H9 (cell line): Measurements from ENCODE around the gene PSMB5. TPM values are rescaled to one million over a fixed set of nuclear protein-coding genes. Genes with fewer than 3 reads are reported as not detected.

Experiments used
- DNase-seq: peaks from one replicate; pipeline ENCODE4 v3.0.0-alpha.2; 2017
- H2AFZ ChIP-seq: one replicate; pipeline ENCODE4 v1.6.1; 2013; ENCODE audit warnings: mild to moderate bottlenecking, low read length, control low read depth, moderate library complexity
- H2AK5ac ChIP-seq: 2 replicates; pipeline ENCODE4 v1.6.1; 2013; ENCODE audit warnings: low read length, control low read depth, mixed read lengths; ENCODE audit not compliant: insufficient read length
- H2BK120ac ChIP-seq: one replicate; pipeline ENCODE4 v1.6.1; 2013; ENCODE audit warnings: low read depth, mild to moderate bottlenecking, low read length, control low read depth, inconsistent platforms; ENCODE audit not compliant: poor library complexity, severe bottlenecking
- H2BK12ac ChIP-seq: 2 replicates; pipeline ENCODE4 v1.6.1; 2013; ENCODE audit warnings: low read length, control low read depth, mixed read lengths, low read depth; ENCODE audit not compliant: insufficient read length
- H2BK15ac ChIP-seq: 2 replicates; pipeline ENCODE4 v1.6.1; 2013; ENCODE audit warnings: low read depth, low read length, control low read depth
- H2BK20ac ChIP-seq: one replicate; pipeline ENCODE4 v1.6.1; 2013; ENCODE audit warnings: low read depth, mild to moderate bottlenecking, low read length, control low read depth, inconsistent platforms; ENCODE audit not compliant: poor library complexity, severe bottlenecking
- H2BK5ac ChIP-seq: 2 replicates; pipeline ENCODE4 v1.6.1; 2013; ENCODE audit warnings: low read length, control low read depth, mixed read lengths; ENCODE audit not compliant: insufficient read length
- H3K14ac ChIP-seq: 2 replicates; pipeline ENCODE4 v1.6.1; 2013; ENCODE audit warnings: low read length, control low read depth; ENCODE audit not compliant: insufficient read depth
- H3K18ac ChIP-seq: 2 replicates; pipeline ENCODE4 v1.6.1; 2013; ENCODE audit warnings: low read depth, mild to moderate bottlenecking, mixed read lengths, low read length, control low read depth; ENCODE audit not compliant: insufficient read length
- H3K23ac ChIP-seq: 2 replicates; pipeline ENCODE4 v1.6.1; 2013; ENCODE audit warnings: low read length, control low read depth, mixed read lengths, low read depth; ENCODE audit not compliant: insufficient read length
- H3K23me2 ChIP-seq: 2 replicates; pipeline ENCODE4 v1.6.1; 2013; ENCODE audit warnings: low read depth, mild to moderate bottlenecking, mixed read lengths, low read length, control low read depth; ENCODE audit not compliant: insufficient read length, poor library complexity, severe bottlenecking
- H3K27ac ChIP-seq: 2 replicates; pipeline ENCODE4 v1.5.1; 2013; ENCODE audit warnings: low read length, control low read depth, mixed read lengths, low read depth; ENCODE audit not compliant: insufficient read length
- H3K27me3 ChIP-seq: 2 replicates; pipeline ENCODE4 v1.6.1; 2013; ENCODE audit warnings: low read length, control low read depth, inconsistent platforms; ENCODE audit not compliant: insufficient read depth
- H3K4ac ChIP-seq: 2 replicates; pipeline ENCODE4 v1.6.1; 2013; ENCODE audit warnings: low read depth, mild to moderate bottlenecking, control low read depth, inconsistent platforms, low read length, moderate library complexity
- H3K4me1 ChIP-seq: 2 replicates; pipeline ENCODE4 v1.6.1; 2013; ENCODE audit warnings: low read length, control low read depth, inconsistent platforms; ENCODE audit not compliant: insufficient read depth
- H3K4me2 ChIP-seq: 2 replicates; pipeline ENCODE4 v1.6.1; 2013; ENCODE audit warnings: low read length, control low read depth, mixed read lengths; ENCODE audit not compliant: insufficient read length, insufficient read depth
- H3K56ac ChIP-seq: 2 replicates; pipeline ENCODE4 v1.6.1; 2013; ENCODE audit warnings: low read depth, mild to moderate bottlenecking, mixed read lengths, low read length, control low read depth; ENCODE audit not compliant: insufficient read length
- H3K79me1 ChIP-seq: 2 replicates; pipeline ENCODE4 v1.6.1; 2013; ENCODE audit warnings: low read depth, mild to moderate bottlenecking, moderate library complexity, low read length, control low read depth, inconsistent platforms; ENCODE audit not compliant: insufficient read depth, poor library complexity, severe bottlenecking
- H3K79me2 ChIP-seq: 2 replicates; pipeline ENCODE4 v1.6.1; 2013; ENCODE audit warnings: low read length, control low read depth, inconsistent platforms; ENCODE audit not compliant: insufficient read depth
- H3K9ac ChIP-seq: 2 replicates; pipeline ENCODE4 v1.6.1; 2013; ENCODE audit warnings: low read length, control low read depth, mixed read lengths; ENCODE audit not compliant: insufficient read length; ENCODE audit errors: extremely low read depth
- H3K9me3 ChIP-seq: one replicate; pipeline ENCODE4 v1.6.1; 2013; ENCODE audit warnings: low read depth, low read length, inconsistent platforms; ENCODE audit not compliant: control insufficient read depth
- H3T11ph ChIP-seq: one replicate; pipeline ENCODE4 v1.6.1; 2013; ENCODE audit warnings: mild to moderate bottlenecking, low read length, control low read depth, inconsistent platforms
- H4K20me1 ChIP-seq: one replicate; pipeline ENCODE4 v1.6.1; 2013; ENCODE audit not compliant: control insufficient read depth, insufficient read length, insufficient read depth
- H4K5ac ChIP-seq: 2 replicates; pipeline ENCODE4 v1.6.1; 2013; ENCODE audit warnings: low read depth, mild to moderate bottlenecking, mixed read lengths, low read length, control low read depth; ENCODE audit not compliant: insufficient read length
- H4K8ac ChIP-seq: replicated peaks from 2 replicates; pipeline ENCODE4 v1.6.1; 2013; ENCODE audit warnings: low read length, control low read depth, mixed read lengths, low read depth; ENCODE audit not compliant: insufficient read length
- H4K91ac ChIP-seq: 2 replicates; pipeline ENCODE4 v1.6.1; 2013; ENCODE audit warnings: low read depth, mild to moderate bottlenecking, moderate library complexity, mixed read lengths, low read length, control low read depth; ENCODE audit not compliant: insufficient read length
- H3K27ac Mint-ChIP-seq, 3 experiments: 2 replicates in 2 of 3; 3 replicates in 1 of 3; pipeline ENCODE4 v1.8.0; 2020 to 2021; ENCODE audit warnings: mixed read lengths in 3 of 3, mild to moderate bottlenecking in 1 of 3, moderate library complexity in 1 of 3
- H3K27me3 Mint-ChIP-seq: 2 replicates; pipeline ENCODE4 v1.8.0; 2021; ENCODE audit warnings: low read depth, mild to moderate bottlenecking, moderate library complexity, mixed read lengths
- H3K36me3 Mint-ChIP-seq, 3 experiments: 2 replicates in 2 of 3; 3 replicates in 1 of 3; pipeline ENCODE4 v1.8.0; 2020 to 2021; ENCODE audit warnings: low read depth in 3 of 3, mixed read lengths in 3 of 3; ENCODE audit not compliant: insufficient read depth in 1 of 3
- H3K4me1 Mint-ChIP-seq, 2 experiments: 2 replicates each; pipeline ENCODE4 v1.8.0; 2020; ENCODE audit warnings: mixed read lengths in 2 of 2
- H3K4me3 Mint-ChIP-seq, 2 experiments: 2 replicates in 1 of 2; 3 replicates in 1 of 2; pipeline ENCODE4 v1.8.0; 2020 to 2021; ENCODE audit warnings: mild to moderate bottlenecking in 2 of 2, mixed read lengths in 2 of 2, moderate library complexity in 1 of 2
- H3K9me3 Mint-ChIP-seq, 2 experiments: 2 replicates in 1 of 2; 3 replicates in 1 of 2; pipeline ENCODE4 v1.8.0; 2020; ENCODE audit warnings: mild to moderate bottlenecking in 2 of 2, mixed read lengths in 2 of 2, moderate library complexity in 1 of 2
- WGBS: extraction: QIAGEN DNeasy Blood & Tissue Kit; methylation state at CpG from one replicate; pipeline ENCODE4 v1.1.7; 2013; ENCODE audit warnings: missing lambda C conversion rate, low lambda C conversion rate, mixed read lengths; ENCODE audit not compliant: insufficient read length; ENCODE audit errors: extremely low coverage; 5-methylcytosine and 5-hydroxymethylcytosine counted together
- total RNA-seq: library from RNA; stranded (reverse); gene quantifications from 2 replicates; pipeline ENCODE4 v1.2.1, GENCODE V29; 2021
- TF ChIP-seq, protein P1 (sequence below): fragments of 200-600 bp; sonication (generic); conservative IDR thresholded peaks from 3 replicates; pipeline ENCODE4 v1.8.0; 2021; ENCODE audit warnings: antibody characterized with exemption, mild to moderate bottlenecking

Gene PSMB5
- total RNA-seq, 1 experiment from 2014 or later = 252 TPM

- Histone ChIP-seq H3K79me1 (no peaks in the 10 kb centered on the region), H4K8ac (no peak overlapping the region), H2AFZ (no peak overlapping the region), H3K18ac (no peak overlapping the region), H3K14ac (no peak overlapping the region), H3K56ac (no peak overlapping the region), H2BK5ac (no peak overlapping the region), H3K9ac (no peak overlapping the region), H3K23me2 (peaks cover 15% of the 10 kb centered on the region), H4K91ac (no peak overlapping the region), H3K23ac (no peak overlapping the region), H3K4ac (no peak overlapping the region), H3K4me2 (no peak overlapping the region), H4K20me1 (no peaks in the 10 kb centered on the region), H4K5ac (no peak overlapping the region), H3K4me1 (no peaks in the 10 kb centered on the region; the same call in 1 of the 2 replicates), H3K27me3 (no peaks in the 10 kb centered on the region), H3T11ph (no peak overlapping the region), H3K79me2 (no peaks in the 10 kb centered on the region), H2BK15ac (no peak overlapping the region), H2BK20ac (no peak overlapping the region), H2BK120ac (no peak overlapping the region), H3K9me3 (no peaks in the 10 kb centered on the region), H2AK5ac (no peak overlapping the region), H3K27ac (no peak overlapping the region), H2BK12ac (no peak overlapping the region)
- Mint-ChIP-seq H3K27ac (peak overlapping the region in 2 of 3 experiments; percentile 57 to 92; a peak in 3 of 7 replicates), H3K27me3 (peaks cover 9% of the 10 kb centered on the region), H3K36me3 (peaks cover 40 to 75% (median 62%) of the 10 kb centered on the region in 3 experiments), H3K9me3 (no peaks in the 10 kb centered on the region), H3K4me3 (no peak overlapping the region), H3K4me1 (peaks cover 11 to 17% of the 10 kb centered on the region in 2 experiments)
- no peak for DNase-seq
- WGBS = no CpG with 5 or more reads among the region's 17 CpGs
- TF ChIP-seq, protein P1, sequence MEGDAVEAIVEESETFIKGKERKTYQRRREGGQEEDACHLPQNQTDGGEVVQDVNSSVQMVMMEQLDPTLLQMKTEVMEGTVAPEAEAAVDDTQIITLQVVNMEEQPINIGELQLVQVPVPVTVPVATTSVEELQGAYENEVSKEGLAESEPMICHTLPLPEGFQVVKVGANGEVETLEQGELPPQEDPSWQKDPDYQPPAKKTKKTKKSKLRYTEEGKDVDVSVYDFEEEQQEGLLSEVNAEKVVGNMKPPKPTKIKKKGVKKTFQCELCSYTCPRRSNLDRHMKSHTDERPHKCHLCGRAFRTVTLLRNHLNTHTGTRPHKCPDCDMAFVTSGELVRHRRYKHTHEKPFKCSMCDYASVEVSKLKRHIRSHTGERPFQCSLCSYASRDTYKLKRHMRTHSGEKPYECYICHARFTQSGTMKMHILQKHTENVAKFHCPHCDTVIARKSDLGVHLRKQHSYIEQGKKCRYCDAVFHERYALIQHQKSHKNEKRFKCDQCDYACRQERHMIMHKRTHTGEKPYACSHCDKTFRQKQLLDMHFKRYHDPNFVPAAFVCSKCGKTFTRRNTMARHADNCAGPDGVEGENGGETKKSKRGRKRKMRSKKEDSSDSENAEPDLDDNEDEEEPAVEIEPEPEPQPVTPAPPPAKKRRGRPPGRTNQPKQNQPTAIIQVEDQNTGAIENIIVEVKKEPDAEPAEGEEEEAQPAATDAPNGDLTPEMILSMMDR = no peak
Observed at GRCh38 chr14:23060536-23061260, 26.0 kb upstream of the PSMB5 start.
